ENCODE measurements around the gene PCSK7. TPM values are rescaled to one million over a fixed set of nuclear protein-coding genes. Genes with fewer than 3 reads are reported as not detected.

The PCSK7 gene
- total RNA-seq, 1 experiment from 2014 or later, result 30.0 TPM

GRCh38 chr11:117232092-117232878, 412 bp upstream of the PCSK7 start, which contains the start of gene RNF214 (continued):
- no peak for TF ChIP-seq ATF3 (IDR thresholded peaks at IDR 0.05)
- peak; percentile 46 for TF ChIP-seq POLR2A (IDR thresholded peaks at IDR 0.05; ENCODE audit: borderline replicate concordance, extremely low read depth, insufficient read depth, insufficient read length)
- TF ChIP-seq REST (IDR thresholded peaks at IDR 0.05; ENCODE audit: low read depth), result no peak
- peak; percentile 69 for TF ChIP-seq SIN3A (IDR thresholded peaks at IDR 0.05; ENCODE audit: low read depth)
- TF ChIP-seq ZFX (IDR thresholded peaks at IDR 0.05), result peak; percentile 58
- no peak for TF ChIP-seq FOSL1 (IDR thresholded peaks at IDR 0.05; ENCODE audit: low read depth)
- no peak for TF ChIP-seq TCF7L2 (IDR thresholded peaks at IDR 0.05; ENCODE audit: borderline replicate concordance, extremely low read depth, insufficient read depth, insufficient read length)
- peak; percentile 6 for TF ChIP-seq MAX (IDR thresholded peaks at IDR 0.05)
- no peak for TF ChIP-seq CBX3 (IDR thresholded peaks at IDR 0.05; ENCODE audit: low read depth)
- TF ChIP-seq POLR2AphosphoS5 (IDR thresholded peaks at IDR 0.05; ENCODE audit: low read depth, low read length), result peak; percentile 51
- no peak for TF ChIP-seq CEBPB (IDR thresholded peaks at IDR 0.05; ENCODE audit: low read depth)
- no peak for TF ChIP-seq EZH2 (IDR thresholded peaks at IDR 0.05)
- no peak for TF ChIP-seq ZNF274 (IDR thresholded peaks at IDR 0.05; ENCODE audit: low read depth, low read length)
- TF ChIP-seq SRF (IDR thresholded peaks at IDR 0.05; ENCODE audit: low read depth), result no peak
